ENCODE data around the gene KDELR3.

The KDELR3 gene

DNA sequence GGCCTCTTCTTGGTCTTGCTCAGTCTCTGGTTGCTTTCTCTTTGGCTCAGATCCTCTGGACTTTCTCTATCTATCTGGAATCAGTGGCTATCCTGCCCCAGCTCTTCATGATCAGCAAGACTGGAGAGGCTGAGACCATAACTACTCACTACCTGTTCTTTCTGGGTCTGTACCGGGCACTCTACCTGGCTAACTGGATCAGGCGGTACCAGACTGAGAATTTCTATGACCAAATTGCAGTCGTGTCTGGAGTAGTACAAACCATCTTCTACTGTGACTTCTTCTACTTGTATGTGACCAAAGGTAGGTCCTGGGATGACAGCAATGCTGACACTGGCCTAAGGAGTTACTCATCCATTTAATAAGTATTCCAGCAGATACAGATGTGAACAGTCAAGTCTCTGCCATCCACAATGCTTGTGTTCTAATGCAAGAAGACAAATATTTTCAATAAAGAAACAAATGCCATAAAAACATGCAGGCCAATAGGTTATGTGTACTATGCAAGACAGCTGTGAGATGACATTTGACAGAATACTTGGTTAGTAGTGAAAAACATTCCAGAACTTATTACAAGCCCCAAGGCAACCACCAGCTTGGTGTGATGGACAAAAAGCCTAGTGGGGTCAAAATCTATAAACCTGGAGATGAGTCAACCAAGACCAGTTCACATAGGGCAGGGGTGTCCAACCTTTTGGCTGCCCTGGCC is 13.4 kb downstream of the KDELR3 start:
- Histone ChIP-seq H3K9me3 (ENCODE audit: control insufficient read depth, insufficient read depth, low read depth, low read length) (no peaks in the 10 kb centered on the region), H3K27ac (ENCODE audit: extremely low read depth, low read depth, low read length) (no peak overlapping the region), H3K4me3 (ENCODE audit: low read depth, low read length) (no peak overlapping the region), H3K36me3 (ENCODE audit: control insufficient read depth in 2 of 2, insufficient read depth in 1 of 2, low read length in 2 of 2) (peaks cover 51 to 64% of the 10 kb centered on the region in 2 experiments), H3K4me1 (ENCODE audit: control insufficient read depth, insufficient read depth, low read length) (no peaks in the 10 kb centered on the region)
- ChIA-PET POLR2A (interaction anchor here (0.8 to 1.8 kb wide), 9 partner anchors 9 to 89 kb away, joined by 3 to 10 read pairs (median 3); partner anchors contain the start of genes DMC1 and KDELR3), CTCF (no interaction called here)
- TF ChIP-seq MYNN (tag by site-specific recombination; IDR thresholded peaks at IDR 0.05; ENCODE audit: borderline replicate concordance), result no peak
- TF ChIP-seq ZNF423 (tag by site-specific recombination; IDR thresholded peaks at IDR 0.05), result no peak
- TF ChIP-seq ZNF341 (tag by site-specific recombination; IDR thresholded peaks at IDR 0.05; ENCODE audit: low read depth), result no peak
- 0 out of 2 replicates have a peak, but pooled peaks have one; percentile 10 for TF ChIP-seq ZBTB17 (tag by site-specific recombination; IDR thresholded peaks at IDR 0.05)
- TF ChIP-seq ZNF155 (tag by site-specific recombination; IDR thresholded peaks at IDR 0.05), result no peak

DNA sequence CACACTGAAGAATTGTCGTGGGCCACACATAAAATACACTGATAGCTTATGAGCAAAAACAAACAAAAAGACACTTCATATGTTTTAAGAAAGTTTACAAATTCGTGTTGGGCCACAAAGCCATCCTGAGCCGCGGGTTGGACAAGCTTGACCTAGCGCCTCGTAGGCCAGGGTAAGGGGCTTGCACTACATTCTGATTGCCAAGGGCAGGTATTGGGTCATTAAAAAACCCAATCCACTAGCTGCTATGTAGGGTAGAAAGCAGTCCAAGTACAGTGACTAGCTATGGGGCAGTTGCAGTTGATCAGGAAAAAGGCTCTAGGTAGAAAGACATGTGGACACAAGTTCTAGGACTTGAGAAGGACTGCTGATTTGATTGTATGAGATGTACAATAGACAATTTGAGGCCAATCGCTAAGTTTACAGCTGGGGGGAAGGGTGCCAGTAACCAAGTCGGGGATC is 14.0 kb downstream of the KDELR3 start:
- H3K4me3 ChIP-seq (ENCODE audit: low read depth, low read length), result no peak overlapping the region
- H3K36me3 ChIP-seq (ENCODE audit: control insufficient read depth in 2 of 2, insufficient read depth in 1 of 2, low read length in 2 of 2), result peaks cover 57 to 70% of the 10 kb centered on the region in 2 experiments
- POLR2A ChIA-PET, result interaction anchor here (1.3 to 1.8 kb wide), 5 partner anchors 8 to 88 kb away, joined by 3 to 6 read pairs (median 5); partner anchors contain the start of gene DMC1
- TF ChIP-seq ZNF623 (tag by site-specific recombination; IDR thresholded peaks at IDR 0.05) (no peak), ZNF561 (tag by site-specific recombination; IDR thresholded peaks at IDR 0.05; ENCODE audit: borderline replicate concordance) (no peak), ZNF558 (tag by site-specific recombination; IDR thresholded peaks at IDR 0.05) (peak; percentile 91), ZNF174 (tag by site-specific recombination; IDR thresholded peaks at IDR 0.05) (no peak), ZNF169 (tag by site-specific recombination; IDR thresholded peaks at IDR 0.05) (no peak)
- H3K4me1 ChIP-seq (ENCODE audit: control insufficient read depth, insufficient read depth, low read length), result no peaks in the 10 kb centered on the region
- H3K9me3 ChIP-seq (ENCODE audit: control insufficient read depth, insufficient read depth, low read depth, low read length), result no peaks in the 10 kb centered on the region
- no peak overlapping the region for H3K27ac ChIP-seq (ENCODE audit: extremely low read depth, low read depth, low read length)
- CTCF ChIA-PET, result no interaction called here

DNA sequence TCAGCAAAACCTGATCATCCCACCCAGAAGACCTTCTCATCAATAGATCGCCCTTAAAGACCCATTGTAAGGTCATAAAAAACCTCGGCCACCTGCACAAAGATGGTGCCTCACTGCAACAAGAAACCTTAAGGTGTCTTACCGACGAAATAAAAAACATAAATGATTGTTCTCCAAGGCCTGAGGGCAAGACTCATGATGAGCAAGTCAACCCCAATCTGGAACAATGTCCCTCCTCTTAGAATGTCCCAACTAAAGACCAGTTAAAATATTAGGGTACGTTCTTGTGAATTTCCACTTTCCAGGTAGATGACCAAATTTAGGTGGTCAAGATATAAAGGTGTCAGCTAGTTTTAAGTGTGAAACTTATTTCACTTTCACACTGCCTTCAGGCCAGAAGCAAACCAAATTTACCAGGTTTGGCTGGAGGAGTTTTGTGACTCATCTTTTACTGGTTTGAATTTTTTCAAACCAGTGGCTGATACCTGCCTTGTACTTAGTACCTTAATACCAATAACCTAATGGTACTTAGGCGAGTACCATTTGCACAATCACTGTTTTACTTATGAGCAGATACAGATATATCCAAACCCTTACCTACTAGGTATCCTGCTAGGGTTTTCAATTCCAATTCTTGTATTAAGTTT is 14.9 kb downstream of the KDELR3 start:
- H3K27ac ChIP-seq (ENCODE audit: extremely low read depth, low read depth, low read length), result no peak overlapping the region
- no peak for TF ChIP-seq YY2 (tag by site-specific recombination; IDR thresholded peaks at IDR 0.05)
- TF ChIP-seq ZNF529 (tag by site-specific recombination; IDR thresholded peaks at IDR 0.05; ENCODE audit: insufficient replicate concordance), result no peak
- TF ChIP-seq ZNF140 (tag by site-specific recombination; IDR thresholded peaks at IDR 0.05), result no peak
- TF ChIP-seq ZBTB48 (tag by site-specific recombination; IDR thresholded peaks at IDR 0.05), result no peak
- TF ChIP-seq ZNF600 (tag by site-specific recombination; IDR thresholded peaks at IDR 0.05), result no peak
- TF ChIP-seq ZNF404 (tag by site-specific recombination; IDR thresholded peaks at IDR 0.05), result no peak
- no peak for TF ChIP-seq KLF9 (tag by site-specific recombination; IDR thresholded peaks at IDR 0.05; ENCODE audit: low read depth)
- no peak for TF ChIP-seq ZNF37A (tag by site-specific recombination; IDR thresholded peaks at IDR 0.05)
- TF ChIP-seq ZNF530 (tag by site-specific recombination; IDR thresholded peaks at IDR 0.05; ENCODE audit: low read depth), result no peak
- TF ChIP-seq ZSCAN5A (tag by site-specific recombination; IDR thresholded peaks at IDR 0.05), result no peak
- no peak for TF ChIP-seq IKZF3 (tag by site-specific recombination; IDR thresholded peaks at IDR 0.05)
- TF ChIP-seq ZNF202 (tag by site-specific recombination; IDR thresholded peaks at IDR 0.05; ENCODE audit: borderline replicate concordance), result no peak
- no peak for TF ChIP-seq ZNF624 (tag by site-specific recombination; IDR thresholded peaks at IDR 0.05)
- no peak for TF ChIP-seq ZNF112 (tag by site-specific recombination; IDR thresholded peaks at IDR 0.05)
- POLR2A ChIA-PET, result interaction anchor here (1.4 to 1.8 kb wide), 2 partner anchors 9 kb away, joined by 4 to 5 read pairs; no protein-coding TSS in a partner anchor
- no peaks in the 10 kb centered on the region for H3K9me3 ChIP-seq (ENCODE audit: control insufficient read depth, insufficient read depth, low read depth, low read length)
- peaks cover 64 to 79% of the 10 kb centered on the region in 2 experiments for H3K36me3 ChIP-seq (ENCODE audit: control insufficient read depth in 2 of 2, insufficient read depth in 1 of 2, low read length in 2 of 2)
- H3K4me1 ChIP-seq (ENCODE audit: control insufficient read depth, insufficient read depth, low read length), result no peaks in the 10 kb centered on the region
- no peak overlapping the region for H3K4me3 ChIP-seq (ENCODE audit: low read depth, low read length)
- CTCF ChIA-PET, result interaction anchor here (1.0 kb wide), 1 partner anchor 430 kb away, joined by 3 read pairs; no protein-coding TSS in a partner anchor

Measured in HEK293 (cell line).